CD4-positive, alpha-beta T cell treated with Interleukin-4 for 1 hour (primary cell): ENCODE results near the gene ARHGAP15.
"Not testable (repeated sequence)": the region's sequence is repeated elsewhere in the genome, so short reads cannot be mapped to it uniquely, and the experiment has no call there.

Experiments
- DNase-seq, 2 donors: peaks; one replicate each; pipeline ENCODE4 v3.0.0-alpha.2; 2020 to 2022

The ARHGAP15 gene

DNA sequence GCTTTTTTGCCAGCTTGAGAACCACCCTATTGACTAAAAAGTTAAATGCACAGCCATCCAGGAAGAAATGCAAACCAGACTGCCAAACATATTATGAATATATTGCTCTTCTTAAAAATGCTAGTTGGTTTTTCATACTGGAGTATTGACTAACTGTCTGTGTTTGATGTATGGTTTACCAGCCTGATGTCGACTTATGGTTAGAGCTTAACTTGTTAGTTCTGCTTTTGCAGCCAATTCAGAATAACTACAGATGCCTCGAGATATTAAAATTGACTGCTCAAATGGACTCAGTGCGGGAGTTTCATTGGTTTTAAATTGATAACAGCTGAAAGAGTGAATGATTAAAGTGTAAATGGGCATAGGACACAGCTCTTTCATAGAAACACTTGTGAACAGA, 369.8 kb downstream of the ARHGAP15 start:
- DNase-seq: no peak

DNA sequence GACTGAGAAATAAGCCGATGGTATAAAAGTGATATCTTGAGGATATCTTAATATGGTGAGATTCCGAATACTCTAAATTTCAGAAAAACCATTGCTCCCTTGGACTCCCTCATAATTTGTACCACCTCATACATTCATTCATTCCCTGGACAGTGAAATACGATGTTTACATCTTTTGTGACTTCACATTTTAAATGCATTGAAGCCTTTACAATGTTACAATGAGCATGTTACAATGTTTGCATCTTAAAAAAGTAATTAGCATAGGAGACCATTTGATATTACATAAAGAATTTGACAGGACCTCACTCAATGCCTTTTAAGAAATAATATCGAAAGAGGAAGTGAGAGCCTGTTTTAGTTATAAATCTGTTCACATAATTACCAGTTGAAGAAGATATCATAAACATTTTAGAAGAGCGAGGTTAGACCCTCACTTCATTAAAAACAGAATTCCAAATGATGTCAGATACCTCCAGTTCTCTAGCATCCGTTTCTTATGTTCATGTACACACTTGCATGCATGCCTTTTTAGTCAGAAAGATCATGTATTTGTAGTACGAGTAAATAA, 372.0 kb downstream of the ARHGAP15 start:
- no peak for DNase-seq

DNA sequence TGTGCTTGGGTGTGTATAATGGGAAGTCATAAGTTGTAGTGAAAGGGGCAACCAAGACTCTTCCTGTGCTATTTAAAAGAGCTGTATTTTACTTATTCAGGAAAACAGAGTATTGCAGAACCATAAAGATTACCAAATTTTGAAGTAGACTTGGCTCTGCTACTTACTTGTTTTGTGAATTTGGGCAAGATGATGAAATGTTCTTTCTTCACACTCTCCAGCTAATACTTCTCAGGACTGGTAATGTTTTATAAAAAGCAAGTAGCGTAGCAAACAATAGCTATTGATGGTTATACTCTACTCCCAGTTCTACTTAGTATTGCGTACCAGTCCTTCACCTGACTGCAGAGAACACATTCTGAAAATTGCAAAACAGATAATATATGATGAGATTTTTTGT, 374.1 kb downstream of the ARHGAP15 start:
- DNase-seq: no peak

DNA sequence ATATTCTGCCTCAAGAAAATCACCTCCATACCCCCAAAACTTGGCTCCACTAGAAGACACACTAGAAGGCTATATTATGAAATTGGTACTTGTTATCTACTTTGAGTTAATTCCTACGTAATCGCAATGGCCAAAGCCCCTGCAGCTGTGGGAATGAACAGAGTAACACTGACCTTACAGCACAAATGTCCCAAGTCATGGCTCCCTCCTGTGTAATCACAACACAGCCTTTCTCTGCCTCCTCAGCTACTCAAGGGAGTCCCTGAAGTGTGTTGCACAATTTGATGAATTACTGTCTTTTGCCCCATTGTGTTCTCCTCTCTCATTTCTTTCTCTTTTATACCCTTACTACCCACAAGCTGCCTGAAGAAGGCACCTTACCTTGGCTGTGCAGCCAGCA, 375.2 kb downstream of the ARHGAP15 start:
- DNase-seq: no peak

DNA sequence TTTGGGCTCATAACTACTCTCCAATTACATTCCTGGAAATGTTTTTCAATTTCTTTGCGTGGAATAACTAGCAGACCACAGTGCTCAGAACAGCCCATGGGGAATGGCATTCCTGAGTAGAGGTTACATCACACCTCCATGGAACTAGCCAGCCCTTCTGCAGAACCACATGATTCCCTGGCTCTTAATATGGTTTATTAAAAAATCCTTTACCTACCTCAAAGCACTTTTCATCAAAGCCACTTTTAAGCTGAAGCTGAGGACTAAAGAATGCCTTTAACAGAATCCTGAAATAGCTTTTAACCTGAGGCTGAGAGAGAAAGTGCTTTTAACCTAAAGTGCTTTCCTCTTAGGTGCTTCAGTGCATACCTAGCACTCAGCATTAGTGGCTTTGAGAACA, 376.3 kb downstream of the ARHGAP15 start:
- no peak for DNase-seq

DNA sequence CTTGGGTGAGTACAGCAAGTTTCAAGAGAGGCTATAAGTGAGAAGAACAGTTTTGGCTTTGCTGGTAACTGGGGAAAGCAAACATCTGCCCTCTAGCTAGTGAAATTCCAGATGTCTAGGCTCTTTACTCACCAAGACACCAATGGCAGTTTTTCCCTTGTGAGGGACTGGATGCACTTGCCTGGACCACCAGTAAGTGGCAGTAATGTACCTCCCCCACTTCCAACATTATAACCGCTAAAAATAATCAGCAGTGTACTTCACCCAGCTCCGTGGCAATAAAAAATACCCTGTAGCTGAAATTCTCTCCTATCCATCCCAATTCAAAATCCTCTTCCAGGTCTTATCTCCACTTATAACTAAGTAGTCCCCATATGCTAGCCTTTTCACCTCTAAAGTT, 383.9 kb downstream of the ARHGAP15 start:
- peak in 1 of 2 donors; percentile 8 for DNase-seq

DNA sequence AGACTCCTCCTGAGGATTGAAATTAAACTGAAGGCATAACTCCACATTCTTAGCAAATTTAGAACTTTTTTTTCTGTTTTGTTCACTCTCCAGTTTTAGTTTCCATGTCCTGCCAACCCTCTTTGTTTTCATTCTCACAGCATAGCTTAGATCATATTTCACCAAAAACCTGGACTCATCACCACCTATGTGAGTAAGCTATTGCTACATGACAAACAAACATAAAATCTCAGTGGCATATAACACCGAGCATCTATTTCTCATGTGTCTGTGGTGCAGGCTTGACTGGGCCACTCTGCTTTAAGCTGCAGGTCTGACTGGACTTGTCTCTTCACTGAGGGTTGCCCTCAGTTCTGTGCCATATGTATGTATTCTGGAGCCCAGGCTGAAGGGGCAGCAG, 385.2 kb downstream of the ARHGAP15 start:
- DNase-seq: no peak

DNA sequence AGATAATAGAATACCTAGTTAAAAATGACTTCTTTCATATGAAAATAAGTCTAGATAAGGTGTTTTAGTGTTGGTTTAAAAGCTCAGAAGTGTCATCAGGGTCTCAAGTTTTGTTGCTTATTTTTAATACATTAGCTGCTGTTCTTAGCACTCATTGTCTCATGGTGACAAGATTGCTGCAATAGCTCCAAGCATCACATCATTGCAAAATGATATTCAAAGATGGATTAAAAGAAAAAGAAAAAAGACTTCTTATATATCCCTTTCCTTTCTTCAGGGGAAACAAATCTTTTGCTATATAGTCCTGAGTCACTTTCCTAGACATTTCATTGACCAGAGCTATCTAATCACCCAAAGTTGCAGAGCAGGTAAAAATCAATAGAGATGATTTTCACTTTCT, 386.1 kb downstream of the ARHGAP15 start:
- DNase-seq: no peak

DNA sequence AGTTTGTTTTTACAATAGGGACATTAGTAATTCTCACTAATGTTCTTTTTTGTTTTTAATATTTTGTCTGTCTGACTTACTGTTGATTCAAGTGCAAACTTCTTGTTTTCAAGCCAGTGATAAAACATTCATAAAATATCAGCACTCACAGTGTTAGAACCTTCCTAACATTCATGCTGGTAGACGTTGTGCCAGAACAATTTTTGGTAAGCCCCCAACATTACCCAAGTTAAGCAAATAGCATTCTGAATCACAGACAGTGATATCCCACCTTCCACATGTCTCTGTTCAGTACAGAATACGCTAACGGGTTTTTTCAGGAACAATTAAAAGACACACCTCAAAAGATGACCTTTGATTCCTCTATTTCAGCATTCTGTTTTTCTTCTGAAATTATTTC, 390.3 kb downstream of the ARHGAP15 start:
- DNase-seq: no peak

DNA sequence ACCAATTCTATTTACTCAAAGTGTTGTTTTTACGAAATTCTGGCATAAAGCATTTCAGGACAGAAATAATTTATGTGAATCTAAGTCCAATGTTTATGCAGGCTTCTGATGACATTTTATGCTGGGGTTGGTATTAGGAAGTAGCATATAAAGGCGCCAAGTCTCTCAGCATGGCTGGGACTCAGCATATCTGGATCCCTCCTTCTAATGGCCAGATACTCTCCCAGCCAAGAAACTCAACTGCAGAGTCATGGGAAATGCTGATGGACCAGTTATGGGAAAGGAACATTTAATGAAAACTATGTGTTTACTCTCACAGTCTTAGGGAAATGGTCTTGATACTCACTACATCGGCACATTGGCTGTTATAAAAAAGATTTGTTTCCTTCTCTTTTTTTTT, 392.2 kb downstream of the ARHGAP15 start:
- no peak for DNase-seq

DNA sequence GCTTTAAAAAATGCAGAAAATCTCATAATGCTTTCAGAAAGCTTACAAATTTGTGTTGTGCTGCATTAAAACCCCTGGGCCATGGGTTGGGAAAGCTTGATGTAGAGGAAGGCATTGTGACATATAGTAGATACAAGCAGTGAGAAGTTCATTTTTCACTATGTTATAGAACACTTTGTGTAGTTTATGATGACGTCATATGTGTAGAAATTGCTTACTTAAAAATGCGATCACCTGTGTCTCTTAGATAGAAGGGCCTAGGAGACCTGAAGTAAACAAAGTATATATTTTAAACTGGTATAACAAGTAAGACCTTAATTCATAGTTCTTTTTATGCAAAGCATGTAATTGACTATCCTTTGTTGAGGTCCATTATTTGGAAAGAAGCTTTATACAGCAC, 393.5 kb downstream of the ARHGAP15 start:
- DNase-seq: no peak

DNA sequence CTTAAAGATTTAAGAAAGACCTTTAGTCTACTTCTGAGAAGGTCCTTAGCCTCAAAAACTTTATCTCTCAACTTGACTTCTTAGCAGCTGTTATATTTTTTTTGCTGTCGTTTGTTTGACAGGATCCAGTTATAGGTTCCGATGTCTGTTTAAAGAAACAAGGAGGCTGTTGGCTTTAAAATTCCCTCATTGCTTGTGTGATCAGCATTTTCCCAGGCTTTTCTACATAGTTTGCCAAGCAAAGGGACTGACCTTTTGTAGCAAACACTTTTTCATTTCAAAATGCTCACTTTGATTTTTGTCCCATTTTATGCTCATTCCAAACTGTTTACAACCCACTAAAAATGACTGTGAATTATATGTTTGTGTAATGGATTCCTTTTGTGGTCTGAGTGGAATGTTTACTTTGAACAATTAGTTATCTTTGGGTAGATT, 394.9 kb downstream of the ARHGAP15 start:
- DNase-seq: no peak

DNA sequence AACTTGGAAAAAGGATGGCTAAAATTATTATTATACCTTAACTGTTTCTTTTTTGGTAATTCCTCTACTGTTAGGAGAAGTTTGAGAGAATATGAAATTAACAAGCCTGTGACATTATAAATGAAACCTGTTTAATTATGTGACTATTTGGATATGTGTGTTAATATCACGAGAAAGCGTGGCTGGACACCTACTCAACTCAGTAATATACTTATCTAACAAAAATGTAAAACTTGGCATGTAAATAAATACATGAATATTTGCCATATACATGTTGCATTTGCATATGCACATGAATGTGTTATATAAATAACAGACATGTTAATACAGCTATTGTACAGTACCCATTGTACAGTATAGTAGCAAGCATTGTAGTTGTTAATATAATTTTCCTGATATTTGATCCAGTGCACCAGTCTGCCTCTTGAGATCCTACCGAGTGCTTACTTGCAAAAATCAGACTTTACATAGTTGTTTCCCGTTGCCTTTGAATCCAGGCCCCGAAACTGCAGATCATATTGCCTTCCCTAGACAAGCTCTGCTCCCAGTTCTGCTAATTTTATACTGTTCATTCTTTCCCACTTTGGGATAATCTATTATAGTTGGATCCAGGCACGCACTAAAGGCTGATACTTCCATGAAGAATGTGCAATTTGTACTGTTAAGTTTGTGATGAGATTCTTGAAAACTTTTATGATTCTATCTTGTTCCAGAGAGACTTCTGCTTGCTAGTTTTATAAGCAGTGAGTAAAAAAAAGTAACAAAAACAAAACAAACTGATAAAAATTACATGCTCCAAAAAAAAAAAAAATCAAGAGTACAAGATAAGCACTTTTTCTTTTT, 395.6 kb downstream of the ARHGAP15 start:
- no peak for DNase-seq

DNA sequence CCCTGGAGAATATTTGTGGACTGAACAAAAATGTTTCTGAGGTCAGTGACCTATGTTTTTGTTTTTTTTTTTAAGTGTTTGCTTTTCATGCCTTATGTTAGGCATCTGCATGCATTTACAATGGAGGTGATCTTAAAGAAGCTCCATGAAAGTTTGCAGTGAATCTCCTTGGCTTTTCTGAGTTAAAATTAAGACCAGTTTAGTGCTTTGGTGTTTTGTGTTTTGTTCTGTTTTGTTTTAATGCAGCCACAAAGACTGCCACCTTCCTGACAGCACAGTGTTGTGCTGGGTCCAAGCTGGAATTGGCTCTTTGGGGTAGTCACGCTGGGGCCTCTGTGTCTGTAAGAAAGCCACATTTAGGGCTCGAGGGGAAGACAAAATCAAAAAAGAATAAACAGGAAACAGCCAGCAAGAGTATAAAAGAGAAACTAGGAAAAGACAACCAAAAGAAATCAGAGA, 396.2 kb downstream of the ARHGAP15 start:
- no peak for DNase-seq

DNA sequence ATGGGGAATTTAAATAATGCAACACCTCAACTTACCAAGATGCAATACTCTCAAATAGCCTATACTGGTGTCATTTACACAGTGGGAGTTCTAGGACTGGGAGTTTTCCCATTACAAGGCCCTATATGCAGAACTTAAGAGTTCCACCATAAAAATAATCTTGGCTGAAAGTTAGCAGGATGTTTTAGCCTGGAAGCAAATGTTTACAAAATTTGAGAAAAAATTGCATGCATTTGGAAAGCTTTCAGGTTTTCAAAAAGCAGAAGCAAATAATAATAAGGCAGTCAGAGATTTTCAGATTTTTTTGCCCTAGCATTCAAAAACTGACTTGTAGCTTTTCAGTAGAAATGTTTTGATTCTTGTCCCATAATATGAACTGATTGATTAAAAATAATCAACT, 397.3 kb downstream of the ARHGAP15 start:
- no peak for DNase-seq

DNA sequence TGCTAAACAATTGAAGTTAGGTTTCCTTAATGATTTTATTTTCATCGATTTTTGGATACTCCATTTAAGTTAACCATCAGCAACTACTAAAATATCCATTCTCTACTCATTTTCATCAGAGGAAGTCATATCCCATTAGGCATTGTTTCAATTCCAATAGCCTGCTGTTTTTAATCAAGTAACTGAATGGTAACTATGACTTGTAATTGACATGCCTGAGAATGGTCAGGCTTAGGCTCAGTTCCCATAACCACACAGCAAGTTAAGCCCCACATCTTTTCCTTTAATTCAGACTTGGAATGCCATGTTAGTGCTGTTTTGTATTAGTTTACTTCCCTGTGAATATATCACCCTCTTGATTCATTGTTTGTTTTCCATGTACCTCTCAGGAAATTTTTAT, 398.8 kb downstream of the ARHGAP15 start:
- DNase-seq: no peak

DNA sequence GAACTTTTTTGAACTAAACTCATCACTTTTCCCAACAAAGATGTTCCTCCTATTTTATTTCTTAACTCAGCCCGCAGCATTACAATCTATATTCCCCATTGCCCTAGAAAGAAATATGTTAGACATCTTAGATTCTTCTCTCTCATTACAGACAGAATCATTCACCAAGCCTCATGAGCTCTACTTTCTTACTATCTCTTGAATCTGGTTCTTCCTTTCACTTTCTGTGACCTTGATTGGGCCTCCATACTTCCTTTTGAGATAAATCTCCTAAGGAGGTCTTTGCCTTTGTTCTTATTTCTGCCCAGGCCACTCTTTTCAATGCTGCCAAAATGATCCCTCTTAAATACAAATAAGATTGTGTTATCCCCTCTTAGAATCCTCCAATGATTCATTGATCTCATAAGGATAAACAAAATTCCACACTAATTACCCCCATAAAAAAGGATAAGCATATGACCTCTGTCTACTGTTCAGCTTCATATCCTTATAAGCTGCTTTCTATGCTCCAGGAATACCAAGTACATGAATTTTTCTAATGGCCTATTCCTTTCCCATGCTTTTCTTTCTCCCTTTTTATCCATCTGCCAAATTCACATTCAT, 400.0 kb downstream of the ARHGAP15 start:
- no peak for DNase-seq

DNA sequence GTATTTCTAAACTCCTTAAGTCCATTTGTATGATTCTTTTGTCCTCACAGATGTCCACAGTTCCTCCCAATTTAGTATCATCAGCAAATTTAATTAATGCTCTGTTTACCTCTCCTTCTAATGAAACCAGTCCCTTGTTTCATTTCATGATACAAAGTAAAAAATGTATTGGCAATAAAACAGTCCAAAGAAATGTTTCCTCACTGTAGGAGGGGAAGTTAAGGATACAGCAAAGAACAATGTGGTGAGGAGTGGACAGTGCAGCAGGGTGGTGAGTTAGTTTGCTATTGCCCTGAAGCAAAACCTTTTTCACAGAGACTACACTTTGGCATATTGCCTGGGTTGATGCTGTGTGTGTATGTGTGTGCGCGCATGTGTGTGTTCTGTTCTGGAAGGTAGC, 401.5 kb downstream of the ARHGAP15 start:
- no peak for DNase-seq

DNA sequence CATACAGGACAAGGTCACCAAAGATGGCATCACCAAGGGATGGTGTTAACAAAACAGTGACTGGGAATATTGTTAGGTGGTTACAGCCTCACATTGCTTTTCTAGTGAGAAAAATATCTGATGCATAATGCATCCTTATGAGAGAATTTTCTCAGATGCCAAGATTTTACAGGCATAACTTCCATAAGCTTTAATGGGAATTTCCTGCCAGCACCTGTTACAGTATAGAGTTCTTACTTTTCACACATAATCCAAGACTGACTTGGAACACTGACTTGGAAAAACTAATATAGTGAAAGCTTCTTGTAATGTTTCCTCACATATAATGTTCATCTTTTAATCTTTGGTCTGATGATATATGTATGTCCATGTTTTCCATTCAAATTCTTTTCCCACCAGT, 402.8 kb downstream of the ARHGAP15 start:
- DNase-seq: no peak

DNA sequence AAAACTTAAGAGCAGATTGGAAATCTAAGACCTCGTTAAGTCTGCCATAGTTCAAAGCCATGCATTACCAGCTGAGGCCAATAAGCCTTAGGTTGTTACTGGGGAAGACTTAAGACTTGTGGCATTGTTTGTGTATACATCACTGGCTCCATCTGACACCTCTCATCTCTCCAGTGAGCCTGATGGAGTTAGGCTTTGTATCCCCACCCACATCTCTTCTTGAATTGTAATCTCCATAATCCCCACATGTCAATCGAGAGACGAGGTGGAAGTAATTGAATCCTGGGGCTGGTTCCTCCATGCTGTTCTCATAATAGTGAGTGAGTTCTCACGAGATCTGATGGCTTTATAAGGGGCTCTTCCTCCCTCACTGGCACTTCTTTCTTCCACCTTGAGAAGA, 404.6 kb downstream of the ARHGAP15 start:
- no peak for DNase-seq

DNA sequence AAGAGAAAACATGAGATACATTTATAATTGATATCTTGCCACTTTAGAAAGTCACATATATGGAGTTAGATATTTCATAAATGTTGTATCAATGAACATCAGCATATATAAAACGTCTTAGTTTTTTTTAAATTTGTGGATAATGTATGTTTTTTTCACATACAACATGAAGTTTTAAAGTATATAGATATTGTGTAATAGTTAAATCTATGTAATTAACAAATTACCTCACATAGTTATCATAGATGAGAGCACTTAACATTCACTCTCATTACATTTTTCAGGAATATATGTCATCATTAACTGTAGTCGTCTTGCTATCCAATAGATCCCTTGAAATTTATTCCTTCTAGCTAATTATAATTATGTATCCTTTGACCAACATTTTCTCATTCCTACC, 406.6 kb downstream of the ARHGAP15 start:
- DNase-seq: no peak

DNA sequence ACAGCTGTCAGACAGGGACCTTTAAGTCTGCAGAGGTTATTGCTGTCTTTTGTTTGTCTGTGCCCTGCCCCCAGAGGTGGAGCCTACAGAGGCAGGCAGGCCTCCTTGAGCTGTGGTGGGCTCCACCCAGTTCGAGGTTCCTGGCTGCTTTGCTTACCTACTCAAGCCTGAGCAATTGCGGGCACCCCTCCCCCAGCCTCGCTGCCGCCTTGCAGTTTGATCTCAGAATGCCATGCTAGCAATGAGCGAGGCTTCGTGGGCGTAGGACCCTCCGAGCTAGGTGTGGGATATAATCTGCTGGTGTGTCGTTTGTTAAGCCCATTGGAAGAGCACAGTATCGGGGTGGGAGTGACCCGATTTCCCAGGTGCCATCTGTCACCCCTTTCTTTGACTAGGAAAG, 412.7 kb downstream of the ARHGAP15 start:
- DNase-seq: not testable (repeated sequence)

DNA sequence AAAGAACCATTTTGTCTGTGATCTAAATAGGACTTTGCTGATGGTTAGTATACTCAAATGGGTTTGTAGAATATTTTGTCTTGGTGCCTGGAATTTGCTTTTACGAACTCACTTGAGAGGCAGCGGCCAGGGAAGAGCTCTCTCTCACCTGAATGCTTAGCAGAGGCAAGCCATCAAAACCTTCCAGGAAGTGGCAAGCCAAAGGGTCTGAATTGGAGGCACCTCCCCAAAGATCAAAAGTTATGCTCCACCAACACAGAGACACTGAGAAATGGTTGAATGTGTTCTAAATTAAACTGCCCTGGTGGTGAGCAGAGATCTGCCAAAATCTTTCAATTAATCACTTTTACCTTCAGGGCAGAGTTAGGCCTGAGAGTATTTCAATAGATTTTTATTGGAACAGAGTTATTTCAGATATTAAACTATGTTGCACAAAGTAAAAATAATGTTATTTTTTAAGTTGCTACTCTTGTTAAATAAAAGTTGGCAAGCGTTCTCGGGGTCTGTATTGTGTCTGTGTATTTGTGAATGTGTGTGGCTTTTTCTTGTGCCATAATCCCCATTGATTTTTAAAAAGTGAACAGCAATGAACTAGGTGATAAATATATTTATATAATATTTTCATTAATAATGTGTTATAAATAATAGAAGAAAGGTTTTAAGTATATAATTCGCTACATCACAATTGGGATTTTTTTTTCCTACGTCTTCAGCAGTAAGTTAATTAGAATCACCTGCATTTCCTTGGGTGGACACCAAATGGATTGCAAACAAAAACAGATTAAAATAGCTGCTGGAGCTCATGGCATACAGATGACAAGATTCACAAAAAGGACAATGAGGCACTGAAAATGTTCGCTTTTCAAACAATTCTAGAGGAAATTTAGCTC, 416.1 kb downstream of the ARHGAP15 start:
- DNase-seq: peak in 1 of 2 donors; percentile 18
